Left forelimb (tissue), 1 donor: Measurements from ENCODE around the gene CCDC186.
"Not testable (repeated sequence)": the region's sequence is repeated elsewhere in the genome, so short reads cannot be mapped to it uniquely, and the experiment has no call there.

ENCODE experiments used
- DNase-seq: peaks from one replicate; pipeline ENCODE4 v3.0.0-alpha.2; 2018; ENCODE audit warnings: low spot score

Gene CCDC186

GRCh38 chr10:114173603-114173920 lies 441 bp downstream of the CCDC186 start:
- no peak for DNase-seq

GRCh38 chr10:114172776-114173602 lies 1.0 kb downstream of the CCDC186 start:
- no peak for DNase-seq

- DNase-seq, result no peak
These were observed 1.8 kb downstream of the CCDC186 start for GRCh38 chr10:114172216-114172615.

- DNase-seq, result no peak
These were observed 5.5 kb downstream of the CCDC186 start for GRCh38 chr10:114168450-114169009.

GRCh38 chr10:114167985-114168384 lies 6.0 kb downstream of the CCDC186 start:
- DNase-seq, result no peak

GRCh38 chr10:114166494-114166893 lies 7.5 kb downstream of the CCDC186 start:
- no peak for DNase-seq

GRCh38 chr10:114166043-114166442 lies 8.0 kb downstream of the CCDC186 start:
- no peak for DNase-seq

GRCh38 chr10:114163062-114163461 lies 10.9 kb downstream of the CCDC186 start:
- DNase-seq, result no peak

- no peak for DNase-seq
These were observed 16.1 kb downstream of the CCDC186 start for GRCh38 chr10:114157912-114158311.

- DNase-seq, result no peak
These were observed 22.1 kb downstream of the CCDC186 start for GRCh38 chr10:114151892-114152291.

- DNase-seq, result no peak
These were observed 22.5 kb downstream of the CCDC186 start for GRCh38 chr10:114151486-114151885.

- not testable (repeated sequence) for DNase-seq
These were observed 24.5 kb downstream of the CCDC186 start for GRCh38 chr10:114149476-114149875.

- no peak for DNase-seq
These were observed 30.8 kb downstream of the CCDC186 start for GRCh38 chr10:114143160-114143559.

GRCh38 chr10:114142018-114142417 lies 32.0 kb downstream of the CCDC186 start:
- no peak for DNase-seq

- not testable (repeated sequence) for DNase-seq
These were observed 33.2 kb downstream of the CCDC186 start for GRCh38 chr10:114140827-114141226.

GRCh38 chr10:114140036-114140435 lies 34.0 kb downstream of the CCDC186 start:
- DNase-seq, result no peak

- no peak for DNase-seq
These were observed 35.4 kb downstream of the CCDC186 start for GRCh38 chr10:114138581-114138980.

- no peak for DNase-seq
These were observed 38.5 kb downstream of the CCDC186 start for GRCh38 chr10:114135476-114135875.

- DNase-seq, result no peak
These were observed 42.9 kb downstream of the CCDC186 start for GRCh38 chr10:114131094-114131493.

- no peak for DNase-seq
These were observed 53.0 kb downstream of the CCDC186 start for GRCh38 chr10:114121031-114121430.

GRCh38 chr10:114118514-114118913 lies 55.5 kb downstream of the CCDC186 start:
- DNase-seq, result no peak

- DNase-seq, result no peak
These were observed 56.3 kb downstream of the CCDC186 start for GRCh38 chr10:114117728-114118127.

GRCh38 chr10:114115661-114116445 lies 58.1 kb downstream of the CCDC186 start:
- DNase-seq, result no peak
